DND-41 (cell line): Measurements from ENCODE around the gene TAAR9.

Experiments
- ATAC-seq: fragments of 200-7000 bp; cut with Tn5 transposase; 3 replicates; pipeline ENCODE4 v1.9.1; 2021; ENCODE audit warnings: low read depth; ENCODE audit not compliant: insufficient read depth
- DNase-seq: peaks from one replicate; pipeline ENCODE4 v3.0.0-alpha.2; 2020
- H2AFZ ChIP-seq: 2 replicates; pipeline ENCODE4 v1.6.0; 2012; ENCODE audit warnings: low read depth, low read length
- H3K27ac ChIP-seq: 2 replicates; pipeline ENCODE4 v1.5.1; 2012; ENCODE audit warnings: low read length, inconsistent platforms
- H3K27me3 ChIP-seq: fragments of 200-600 bp; sonication (generic); 2 replicates; pipeline ENCODE4 v1.6.0; 2012; ENCODE audit warnings: low read length, mild to moderate bottlenecking, inconsistent platforms; ENCODE audit not compliant: insufficient read depth, poor library complexity
- H3K36me3 ChIP-seq: 2 replicates; pipeline ENCODE4 v1.5.1; 2012; ENCODE audit warnings: low read length, inconsistent platforms; ENCODE audit not compliant: insufficient read depth
- H3K4me1 ChIP-seq: 2 replicates; pipeline ENCODE4 v1.5.1; 2012; ENCODE audit warnings: mild to moderate bottlenecking, low read length; ENCODE audit not compliant: insufficient read depth
- H3K4me2 ChIP-seq: 2 replicates; pipeline ENCODE4 v1.6.0; 2012; ENCODE audit warnings: mild to moderate bottlenecking, moderate library complexity, low read length, inconsistent platforms; ENCODE audit not compliant: insufficient read depth
- H3K4me3 ChIP-seq, 2 experiments: fragments of 200-600 bp in 1 of 2; shearing (Covaris generic) in 1 of 2; 2 replicates each; pipeline ENCODE4 v1.5.1; 2012 to 2016; ENCODE audit warnings: inconsistent platforms in 2 of 2, low read length in 2 of 2, mild to moderate bottlenecking in 2 of 2, low read depth in 1 of 2, moderate library complexity in 1 of 2
- H3K79me2 ChIP-seq: 2 replicates; pipeline ENCODE4 v1.6.0; 2012; ENCODE audit warnings: low read length, inconsistent platforms; ENCODE audit not compliant: insufficient read depth
- H3K9ac ChIP-seq: 2 replicates; pipeline ENCODE4 v1.6.0; 2012; ENCODE audit warnings: low read depth, mild to moderate bottlenecking, inconsistent platforms, low read length, moderate library complexity
- H3K9me3 ChIP-seq: 2 replicates; pipeline ENCODE4 v1.5.1; 2012; ENCODE audit warnings: low read length, moderate library complexity, mild to moderate bottlenecking, inconsistent platforms; ENCODE audit not compliant: insufficient read depth, severe bottlenecking
- H4K20me1 ChIP-seq: 2 replicates; pipeline ENCODE4 v1.6.0; 2012; ENCODE audit warnings: low read length; ENCODE audit not compliant: insufficient read depth
- EZH2 ChIP-seq: IDR thresholded peaks from 3 replicates; pipeline ENCODE4 v1.6.1; 2012; ENCODE audit warnings: borderline replicate concordance, low read depth, mild to moderate bottlenecking, moderate library complexity, low read length, inconsistent platforms; ENCODE audit not compliant: severe bottlenecking
- TF ChIP-seq, protein P1 (sequence below): IDR thresholded peaks from 2 replicates; pipeline ENCODE4 v1.5.1; 2012; ENCODE audit warnings: borderline replicate concordance, low read length, moderate library complexity, mild to moderate bottlenecking; ENCODE audit not compliant: poor library complexity, severe bottlenecking; ENCODE audit errors: extremely low read depth

Gene TAAR9

DNA sequence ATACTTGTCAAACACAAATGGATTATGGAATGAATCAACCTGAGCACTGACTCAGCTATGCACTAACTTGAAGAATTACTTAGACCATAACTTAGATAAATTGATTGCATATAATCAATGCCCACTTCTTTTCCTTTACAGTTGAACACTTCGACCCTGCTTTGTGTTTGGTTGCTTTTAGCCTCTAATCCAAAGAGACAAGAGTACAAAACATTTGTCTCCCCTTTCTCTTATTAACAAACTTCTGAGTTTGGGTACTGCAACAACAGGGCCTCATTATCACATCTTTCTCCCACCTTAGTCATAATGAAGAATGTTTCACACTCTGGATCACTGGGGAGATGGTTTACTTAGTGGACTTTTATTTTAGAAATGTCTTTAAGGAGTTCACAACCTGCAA lies 29.5 kb downstream of the TAAR9 start:
- Histone ChIP-seq H3K9me3 (no peaks in the 10 kb centered on the region), H2AFZ (no peak overlapping the region), H3K4me3 (no peak overlapping the region), H3K4me2 (no peak overlapping the region), H3K9ac (no peak overlapping the region), H3K27me3 (no peaks in the 10 kb centered on the region), H4K20me1 (no peaks in the 10 kb centered on the region), H3K27ac (no peak overlapping the region), H3K4me1 (no peaks in the 10 kb centered on the region), H3K79me2 (no peaks in the 10 kb centered on the region), H3K36me3 (no peaks in the 10 kb centered on the region)
- DNase-seq (no peak), ATAC-seq (no peak)
- TF ChIP-seq EZH2 = no peak
- TF ChIP-seq, protein P1, sequence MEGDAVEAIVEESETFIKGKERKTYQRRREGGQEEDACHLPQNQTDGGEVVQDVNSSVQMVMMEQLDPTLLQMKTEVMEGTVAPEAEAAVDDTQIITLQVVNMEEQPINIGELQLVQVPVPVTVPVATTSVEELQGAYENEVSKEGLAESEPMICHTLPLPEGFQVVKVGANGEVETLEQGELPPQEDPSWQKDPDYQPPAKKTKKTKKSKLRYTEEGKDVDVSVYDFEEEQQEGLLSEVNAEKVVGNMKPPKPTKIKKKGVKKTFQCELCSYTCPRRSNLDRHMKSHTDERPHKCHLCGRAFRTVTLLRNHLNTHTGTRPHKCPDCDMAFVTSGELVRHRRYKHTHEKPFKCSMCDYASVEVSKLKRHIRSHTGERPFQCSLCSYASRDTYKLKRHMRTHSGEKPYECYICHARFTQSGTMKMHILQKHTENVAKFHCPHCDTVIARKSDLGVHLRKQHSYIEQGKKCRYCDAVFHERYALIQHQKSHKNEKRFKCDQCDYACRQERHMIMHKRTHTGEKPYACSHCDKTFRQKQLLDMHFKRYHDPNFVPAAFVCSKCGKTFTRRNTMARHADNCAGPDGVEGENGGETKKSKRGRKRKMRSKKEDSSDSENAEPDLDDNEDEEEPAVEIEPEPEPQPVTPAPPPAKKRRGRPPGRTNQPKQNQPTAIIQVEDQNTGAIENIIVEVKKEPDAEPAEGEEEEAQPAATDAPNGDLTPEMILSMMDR = no peak

DNA sequence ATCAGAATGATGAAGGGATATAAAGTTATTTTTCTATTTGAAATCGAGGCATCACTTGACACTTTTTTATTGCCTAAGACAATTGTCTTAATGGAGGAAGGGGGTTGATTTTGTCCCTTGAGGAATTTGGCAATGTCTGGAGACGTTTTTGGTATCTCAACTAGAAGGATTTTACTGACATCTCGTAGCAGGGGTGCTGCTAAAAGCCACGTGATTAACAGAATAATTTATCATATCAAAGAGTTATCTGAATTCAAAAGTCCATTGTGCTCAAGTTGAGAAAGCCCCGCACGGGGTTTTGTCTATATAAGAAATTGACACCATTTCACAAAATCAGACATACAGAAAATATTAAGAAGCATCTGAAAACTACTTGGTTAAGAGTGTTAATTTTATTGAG lies 30.5 kb downstream of the TAAR9 start:
- Histone ChIP-seq H3K9ac (no peak overlapping the region), H3K36me3 (no peaks in the 10 kb centered on the region), H3K27ac (no peak overlapping the region), H3K9me3 (no peaks in the 10 kb centered on the region), H3K4me3 (no peak overlapping the region), H3K4me2 (no peak overlapping the region), H4K20me1 (no peaks in the 10 kb centered on the region), H3K79me2 (no peaks in the 10 kb centered on the region), H3K27me3 (no peaks in the 10 kb centered on the region), H2AFZ (no peak overlapping the region), H3K4me1 (no peaks in the 10 kb centered on the region)
- DNase-seq = no peak
- ATAC-seq = no peak
- TF ChIP-seq, protein P1 = no peak
- no peak for TF ChIP-seq EZH2

DNA sequence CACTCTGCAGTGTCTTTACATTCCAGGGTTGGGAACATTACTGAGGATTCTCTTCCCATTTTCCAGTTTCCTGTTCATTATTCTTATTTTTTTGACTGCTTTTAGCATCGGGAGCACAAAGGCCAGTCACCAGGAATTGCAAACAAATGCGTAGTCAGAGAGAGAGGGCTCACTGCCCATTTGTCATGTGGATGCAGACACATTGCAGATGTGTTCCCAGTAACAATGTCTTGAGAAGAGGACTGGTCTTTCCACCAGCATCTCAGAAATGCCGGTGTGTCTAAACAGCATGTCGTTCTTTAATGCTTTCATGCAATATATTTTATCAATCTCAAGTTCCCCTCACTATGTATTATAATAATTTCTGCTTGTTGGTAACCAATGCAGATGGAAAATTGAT lies 31.1 kb downstream of the TAAR9 start:
- Histone ChIP-seq H3K36me3 (no peaks in the 10 kb centered on the region), H3K27ac (no peak overlapping the region), H3K9me3 (no peaks in the 10 kb centered on the region), H3K9ac (no peak overlapping the region), H2AFZ (no peak overlapping the region), H3K4me2 (no peak overlapping the region), H3K79me2 (no peaks in the 10 kb centered on the region), H3K4me3 (no peak overlapping the region), H3K27me3 (no peaks in the 10 kb centered on the region), H3K4me1 (no peaks in the 10 kb centered on the region), H4K20me1 (no peaks in the 10 kb centered on the region)
- ATAC-seq = no peak
- TF ChIP-seq EZH2 = no peak
- TF ChIP-seq, protein P1 = no peak
- DNase-seq = no peak

DNA sequence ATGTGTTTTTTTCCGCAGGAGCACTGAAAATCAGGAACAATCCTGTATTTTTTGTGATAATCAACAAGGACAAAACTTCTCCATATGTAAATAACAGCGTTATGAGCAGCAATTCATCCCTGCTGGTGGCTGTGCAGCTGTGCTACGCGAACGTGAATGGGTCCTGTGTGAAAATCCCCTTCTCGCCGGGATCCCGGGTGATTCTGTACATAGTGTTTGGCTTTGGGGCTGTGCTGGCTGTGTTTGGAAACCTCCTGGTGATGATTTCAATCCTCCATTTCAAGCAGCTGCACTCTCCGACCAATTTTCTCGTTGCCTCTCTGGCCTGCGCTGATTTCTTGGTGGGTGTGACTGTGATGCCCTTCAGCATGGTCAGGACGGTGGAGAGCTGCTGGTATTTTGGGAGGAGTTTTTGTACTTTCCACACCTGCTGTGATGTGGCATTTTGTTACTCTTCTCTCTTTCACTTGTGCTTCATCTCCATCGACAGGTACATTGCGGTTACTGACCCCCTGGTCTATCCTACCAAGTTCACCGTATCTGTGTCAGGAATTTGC lies 32.2 kb downstream of the TAAR9 start, which contains the start of gene TAAR6:
Gene TAAR6, plus strand, starts transcription at position 102 of the 557 bp plus-strand sequence. Its CDS starts 0 bp downstream, at position 102.
- no peaks in the 10 kb centered on the region for H3K36me3 ChIP-seq
- ATAC-seq = no peak
- H3K79me2 ChIP-seq = no peaks in the 10 kb centered on the region
- H3K4me1 ChIP-seq = no peaks in the 10 kb centered on the region
- no peaks in the 10 kb centered on the region for H4K20me1 ChIP-seq
- no peak for DNase-seq
- TF ChIP-seq EZH2 = no peak
- no peaks in the 10 kb centered on the region for H3K9me3 ChIP-seq
- H3K4me3 ChIP-seq = no peak within 1 kb of the TSS
- H3K27ac ChIP-seq = no peak within 1 kb of the TSS
- H2AFZ ChIP-seq = no peak within 1 kb of the TSS
- no peaks in the 10 kb centered on the region for H3K27me3 ChIP-seq
- no peak within 1 kb of the TSS for H3K9ac ChIP-seq
- H3K4me2 ChIP-seq = no peak within 1 kb of the TSS
